ENCODE results near the gene CDH26.

CDH26 gene

GRCh38 chr20:60063048-60063451 lies 104.8 kb downstream of the CDH26 start:
- Histone ChIP-seq H3K4me1 (ENCODE audit: control insufficient read depth, insufficient read depth, low read length, unreplicated experiment) (peaks cover 10% of the 10 kb centered on the region), H3K4me3 (ENCODE audit: low read depth, low read length) (no peak overlapping the region), H3K79me2 (ENCODE audit: control insufficient read depth, insufficient read depth, low read length, unreplicated experiment) (no peaks in the 10 kb centered on the region), H3K27ac (ENCODE audit: low read depth, low read length) (no peak overlapping the region), H3K27me3 (ENCODE audit: insufficient read depth, low read length) (peaks cover 10% of the 10 kb centered on the region; the same call in 1 of the 2 replicates), H2AFZ (ENCODE audit: low read length, unreplicated experiment) (no peak overlapping the region), H3K36me3 (ENCODE audit: insufficient read depth, low read length) (no peaks in the 10 kb centered on the region)

GRCh38 chr20:60063739-60064380 lies 105.6 kb downstream of the CDH26 start:
- Histone ChIP-seq H3K4me3 (ENCODE audit: low read depth, low read length) (no peak overlapping the region), H2AFZ (ENCODE audit: low read length, unreplicated experiment) (no peak overlapping the region), H3K36me3 (ENCODE audit: insufficient read depth, low read length) (no peaks in the 10 kb centered on the region), H3K79me2 (ENCODE audit: control insufficient read depth, insufficient read depth, low read length, unreplicated experiment) (no peaks in the 10 kb centered on the region), H3K27ac (ENCODE audit: low read depth, low read length) (no peak overlapping the region), H3K27me3 (ENCODE audit: insufficient read depth, low read length) (peaks cover 16% of the 10 kb centered on the region; the same call in 1 of the 2 replicates), H3K4me1 (ENCODE audit: control insufficient read depth, insufficient read depth, low read length, unreplicated experiment) (peaks cover 10% of the 10 kb centered on the region)
